Large intestine (tissue), 3 donors: ENCODE measurements around the gene BCL6. TPM values are rescaled to one million over a fixed set of nuclear protein-coding genes. Genes with fewer than 3 reads are reported as not detected.

Source experiments
- DNase-seq, 2 donors: peaks; one replicate each; pipeline versions ENCODE4 v3.0.0 to v3.0.0-alpha.2; 2013
- H3K27ac ChIP-seq: one replicate; pipeline ENCODE4 v1.5.1; 2013; ENCODE audit warnings: low read length
- H3K27me3 ChIP-seq: 2 replicates; pipeline ENCODE4 v1.6.1; 2013; ENCODE audit warnings: low read length; ENCODE audit not compliant: control insufficient read depth, insufficient read depth
- H3K36me3 ChIP-seq: 2 replicates; pipeline ENCODE4 v1.6.1; 2013; ENCODE audit warnings: low read length; ENCODE audit not compliant: control insufficient read depth, insufficient read depth
- H3K4me1 ChIP-seq: one replicate; pipeline ENCODE4 v1.6.1; 2013; ENCODE audit warnings: low read length; ENCODE audit not compliant: control insufficient read depth, insufficient read depth
- H3K4me3 ChIP-seq: one replicate; pipeline ENCODE4 v1.5.1; 2013; ENCODE audit warnings: low read length
- H3K9me3 ChIP-seq: one replicate; pipeline ENCODE4 v1.6.1; 2013; ENCODE audit warnings: mild to moderate bottlenecking, low read depth, low read length, moderate library complexity; ENCODE audit not compliant: control insufficient read depth
- WGBS: methylation state at CpG from one replicate; pipeline ENCODE4 v1.1.5; 2013; ENCODE audit warnings: low lambda C conversion rate; ENCODE audit not compliant: insufficient coverage; 5-methylcytosine and 5-hydroxymethylcytosine counted together
- polyA plus RNA-seq: library from polyadenylated mRNA; unstranded; fragments of 120-200 nt; gene quantifications from one replicate; pipeline ENCODE4 v1.2.1, GENCODE V29; 2013

The BCL6 gene
- polyA plus RNA-seq, 1 donor, result 7.4 TPM

GRCh38 chr3:187717572-187717971, 27.7 kb downstream of the BCL6 start:
- Histone ChIP-seq H3K9me3 (no peaks in the 10 kb centered on the region), H3K27ac (no peak overlapping the region), H3K4me1 (peaks cover 5% of the 10 kb centered on the region), H3K27me3 (no peaks in the 10 kb centered on the region), H3K4me3 (no peak overlapping the region), H3K36me3 (peaks cover 3% of the 10 kb centered on the region)
- WGBS, result no CpG with 5 or more reads among the region's 1 CpG
- DNase-seq, result no peak

DNA sequence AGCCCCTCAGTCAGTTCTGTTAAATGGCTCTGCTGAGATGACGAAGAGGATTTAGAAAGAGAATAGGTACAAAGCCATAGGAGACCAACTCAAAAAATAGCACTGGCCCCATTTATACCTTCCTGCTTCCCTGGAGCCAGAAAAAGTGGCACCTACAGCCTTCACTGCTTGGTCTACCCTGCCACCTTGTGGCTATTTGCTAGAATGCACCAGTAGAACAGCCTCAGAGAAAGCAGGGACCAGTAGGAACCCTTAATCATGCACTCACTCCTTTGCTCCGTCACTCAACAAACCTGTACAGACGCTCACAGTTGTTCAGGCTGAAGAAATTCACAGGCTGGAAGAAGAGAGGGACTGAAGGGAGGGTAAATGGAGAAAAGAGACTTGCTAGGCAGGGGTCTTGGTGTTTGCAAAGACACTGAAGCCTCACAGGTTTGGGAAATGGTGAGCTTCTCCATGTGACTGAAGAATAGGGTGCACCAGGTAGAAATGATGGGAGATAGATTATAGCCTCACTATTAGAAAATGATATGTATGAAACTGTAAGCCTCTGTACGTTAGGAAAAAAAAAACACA, 30.8 kb downstream of the BCL6 start:
- 0% methylated on average over 1 of the region's 4 CpGs for whole genome bisulfite sequencing

DNA sequence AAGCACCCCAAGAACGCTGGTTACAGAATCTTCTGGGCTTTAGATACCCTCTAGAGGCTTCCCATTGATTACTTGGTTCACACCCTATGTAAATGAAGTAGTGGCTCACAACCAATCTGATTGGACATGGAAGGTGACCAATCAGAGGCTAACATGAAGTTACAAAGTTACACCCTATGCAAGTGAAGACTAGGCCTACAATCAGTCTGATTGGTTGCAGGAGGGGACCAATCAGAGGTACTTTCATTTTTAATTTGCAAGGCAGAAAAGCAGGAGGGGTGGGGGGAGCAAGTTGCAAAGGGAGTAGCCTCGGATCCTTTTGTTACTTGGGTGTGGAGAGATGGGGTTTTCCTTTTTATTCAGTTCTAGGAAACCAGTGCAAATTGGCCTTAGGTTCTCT, 31.8 kb downstream of the BCL6 start:
- H3K36me3 ChIP-seq, result no peaks in the 10 kb centered on the region
- no peak for DNase-seq
- no peaks in the 10 kb centered on the region for H3K27me3 ChIP-seq
- H3K27ac ChIP-seq, result no peak overlapping the region
- H3K4me1 ChIP-seq, result no peaks in the 10 kb centered on the region
- WGBS, result 80% methylated on average over 1 of the region's 2 CpGs
- H3K9me3 ChIP-seq, result no peaks in the 10 kb centered on the region
- H3K4me3 ChIP-seq, result no peak overlapping the region

More for the DNA sequence above, 30.8 kb downstream of the BCL6 start:
- Histone ChIP-seq H3K27me3 (no peaks in the 10 kb centered on the region), H3K27ac (no peak overlapping the region), H3K36me3 (no peaks in the 10 kb centered on the region), H3K4me3 (no peak overlapping the region), H3K4me1 (no peaks in the 10 kb centered on the region), H3K9me3 (no peaks in the 10 kb centered on the region)
- peak; percentile 56 to 58 for DNase-seq

- Histone ChIP-seq H3K4me1 (no peaks in the 10 kb centered on the region), H3K9me3 (no peaks in the 10 kb centered on the region), H3K36me3 (no peaks in the 10 kb centered on the region), H3K27me3 (no peaks in the 10 kb centered on the region), H3K27ac (no peak overlapping the region), H3K4me3 (no peak overlapping the region)
- WGBS, result no CpG with 5 or more reads among the region's 4 CpGs
- DNase-seq, result no peak
Observed at GRCh38 chr3:187709155-187709554, 36.1 kb downstream of the BCL6 start.

GRCh38 chr3:187708696-187709095, 36.6 kb downstream of the BCL6 start:
- Histone ChIP-seq H3K36me3 (no peaks in the 10 kb centered on the region), H3K9me3 (no peaks in the 10 kb centered on the region), H3K4me1 (no peaks in the 10 kb centered on the region), H3K4me3 (no peak overlapping the region), H3K27me3 (no peaks in the 10 kb centered on the region), H3K27ac (no peak overlapping the region)
- peak in 1 of 2 donors; percentile 17 for DNase-seq

DNA sequence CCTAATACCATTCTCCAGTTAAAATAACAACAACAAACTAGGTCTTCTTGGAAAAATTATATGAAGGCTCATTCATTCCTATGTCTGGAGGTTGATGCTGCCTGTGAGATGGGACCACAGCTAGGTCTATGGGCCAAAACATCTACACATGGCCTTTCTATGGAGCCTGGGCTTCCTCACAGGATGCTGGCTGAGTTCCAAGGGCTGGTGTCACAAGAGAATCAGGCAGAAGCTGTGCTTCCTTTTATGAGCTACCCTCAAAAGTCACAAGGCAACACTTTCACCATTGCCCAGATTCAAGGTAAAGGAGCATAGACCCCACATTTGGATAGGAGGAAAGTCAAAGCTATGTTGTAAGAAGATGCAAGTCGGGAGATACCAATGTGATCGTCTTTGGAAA, 38.3 kb downstream of the BCL6 start:
- no peaks in the 10 kb centered on the region for H3K27me3 ChIP-seq
- H3K27ac ChIP-seq, result no peak overlapping the region
- no peaks in the 10 kb centered on the region for H3K4me1 ChIP-seq
- peak in 1 of 2 donors; percentile 17 for DNase-seq
- no peaks in the 10 kb centered on the region for H3K9me3 ChIP-seq
- WGBS, result 100% methylated on average over 1 of the region's 2 CpGs
- H3K36me3 ChIP-seq, result no peaks in the 10 kb centered on the region
- no peak overlapping the region for H3K4me3 ChIP-seq

GRCh38 chr3:187705164-187705563, 40.1 kb downstream of the BCL6 start:
- no peak overlapping the region for H3K4me3 ChIP-seq
- no peaks in the 10 kb centered on the region for H3K4me1 ChIP-seq
- H3K36me3 ChIP-seq, result no peaks in the 10 kb centered on the region
- no peak overlapping the region for H3K27ac ChIP-seq
- H3K9me3 ChIP-seq, result no peaks in the 10 kb centered on the region
- H3K27me3 ChIP-seq, result no peaks in the 10 kb centered on the region
- no peak for DNase-seq

- no peak for DNase-seq
- no peaks in the 10 kb centered on the region for H3K4me1 ChIP-seq
- H3K27me3 ChIP-seq, result no peaks in the 10 kb centered on the region
- no CpG with 5 or more reads among the region's 4 CpGs for WGBS
- H3K4me3 ChIP-seq, result no peak within 1 kb of the TSS
- H3K9me3 ChIP-seq, result no peaks in the 10 kb centered on the region
- no peaks in the 10 kb centered on the region for H3K36me3 ChIP-seq
- no peak within 1 kb of the TSS for H3K27ac ChIP-seq
Observed at GRCh38 chr3:187702507-187703033, 42.7 kb downstream of the BCL6 start, which contains the start of gene RTP2. Gene RTP2 (minus strand): TSS chr3:187702557. CDS start chr3:187702128, 429 bp downstream.

DNA sequence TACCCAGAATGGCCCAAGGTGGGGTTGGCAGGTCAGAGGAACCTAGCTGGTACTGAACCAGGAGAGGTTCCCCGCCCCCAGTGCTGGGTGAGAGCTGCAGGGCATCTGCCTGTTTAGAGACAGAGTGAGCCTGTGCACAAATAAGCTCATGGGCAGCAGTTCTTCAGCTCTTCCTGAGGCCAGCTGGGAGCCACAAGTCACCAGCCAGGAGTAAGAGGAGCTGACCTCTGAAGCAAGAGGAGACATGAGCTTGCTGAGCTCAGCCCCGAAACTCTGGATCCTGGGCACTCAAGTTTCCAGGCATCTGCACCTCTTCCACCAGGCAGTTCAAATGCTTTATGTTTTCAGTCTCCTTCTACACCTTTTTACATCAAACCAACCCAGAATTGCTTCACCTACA, 45.0 kb downstream of the BCL6 start:
- Histone ChIP-seq H3K4me1 (no peaks in the 10 kb centered on the region), H3K9me3 (no peaks in the 10 kb centered on the region), H3K36me3 (no peaks in the 10 kb centered on the region), H3K27ac (no peak overlapping the region), H3K27me3 (peaks cover 5% of the 10 kb centered on the region), H3K4me3 (no peak overlapping the region)
- no CpG with 5 or more reads among the region's 2 CpGs for WGBS
- DNase-seq, result no peak

GRCh38 chr3:187698499-187699399, 46.5 kb downstream of the BCL6 start:
- Histone ChIP-seq H3K4me1 (no peaks in the 10 kb centered on the region), H3K9me3 (no peaks in the 10 kb centered on the region), H3K27me3 (peaks cover 5% of the 10 kb centered on the region), H3K27ac (no peak overlapping the region), H3K4me3 (no peak overlapping the region), H3K36me3 (no peaks in the 10 kb centered on the region)
- no CpG with 5 or more reads among the region's 42 CpGs for WGBS
- DNase-seq, result no peak
